Measurements from ENCODE around the gene IL16.

IL16 gene

DNA sequence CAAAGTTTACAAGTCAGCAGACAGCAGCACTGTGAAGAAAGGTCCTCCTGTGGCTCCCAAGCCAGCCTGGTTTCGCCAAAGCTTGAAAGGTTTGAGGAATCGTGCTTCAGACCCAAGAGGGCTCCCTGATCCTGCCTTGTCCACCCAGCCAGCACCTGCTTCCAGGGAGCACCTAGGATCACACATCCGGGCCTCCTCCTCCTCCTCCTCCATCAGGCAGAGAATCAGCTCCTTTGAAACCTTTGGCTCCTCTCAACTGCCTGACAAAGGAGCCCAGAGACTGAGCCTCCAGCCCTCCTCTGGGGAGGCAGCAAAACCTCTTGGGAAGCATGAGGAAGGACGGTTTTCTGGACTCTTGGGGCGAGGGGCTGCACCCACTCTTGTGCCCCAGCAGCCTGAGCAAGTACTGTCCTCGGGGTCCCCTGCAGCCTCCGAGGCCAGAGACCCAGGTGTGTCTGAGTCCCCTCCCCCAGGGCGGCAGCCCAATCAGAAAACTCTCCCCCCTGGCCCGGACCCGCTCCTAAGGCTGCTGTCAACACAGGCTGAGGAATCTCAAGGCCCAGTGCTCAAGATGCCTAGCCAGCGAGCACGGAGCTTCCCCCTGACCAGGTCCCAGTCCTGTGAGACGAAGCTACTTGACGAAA lies 103.1 kb downstream of the IL16 start:
- Histone ChIP-seq H3K36me3 (ENCODE audit: insufficient read depth, low read length) (no peaks in the 10 kb centered on the region), H3K9me3 (replicated peaks; ENCODE audit: low read length) (no peaks in the 10 kb centered on the region), H3K4me3 (ENCODE audit: low read length) (no peak overlapping the region), H3K4me1 (ENCODE audit: control insufficient read depth, insufficient read depth, low read length) (peaks cover 22% of the 10 kb centered on the region), H3K9ac (ENCODE audit: low read depth, low read length) (no peak overlapping the region), H3K4me2 (ENCODE audit: low read length) (no peak overlapping the region), H3K27me3 (ENCODE audit: control insufficient read depth, insufficient read depth, low read length) (peaks cover 17% of the 10 kb centered on the region)

DNA sequence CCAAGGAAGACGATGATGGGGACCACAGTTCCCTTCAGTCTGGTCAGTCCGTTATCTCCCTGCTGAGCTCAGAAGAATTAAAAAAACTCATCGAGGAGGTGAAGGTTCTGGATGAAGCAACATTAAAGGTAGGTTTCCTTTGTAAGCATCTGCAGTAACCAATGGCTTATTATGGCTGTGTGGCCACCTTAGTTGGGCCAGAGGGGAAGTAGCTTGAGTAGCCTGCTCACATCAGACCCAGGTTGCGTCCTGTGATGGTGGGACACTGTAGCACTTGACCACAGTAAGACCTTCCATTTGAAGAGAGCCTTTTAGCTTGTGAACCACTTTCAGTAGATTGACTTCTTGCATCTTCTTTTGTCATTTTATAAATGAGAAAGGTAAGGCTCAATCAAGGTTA lies 104.7 kb downstream of the IL16 start:
- Histone ChIP-seq H3K9ac (ENCODE audit: low read depth, low read length) (no peak overlapping the region), H3K36me3 (ENCODE audit: insufficient read depth, low read length) (no peaks in the 10 kb centered on the region), H3K4me2 (ENCODE audit: low read length) (no peak overlapping the region), H3K9me3 (replicated peaks; ENCODE audit: low read length) (no peaks in the 10 kb centered on the region), H3K4me3 (ENCODE audit: low read length) (no peak overlapping the region), H3K27me3 (ENCODE audit: control insufficient read depth, insufficient read depth, low read length) (peaks cover 6% of the 10 kb centered on the region), H3K4me1 (ENCODE audit: control insufficient read depth, insufficient read depth, low read length) (peaks cover 22% of the 10 kb centered on the region)

DNA sequence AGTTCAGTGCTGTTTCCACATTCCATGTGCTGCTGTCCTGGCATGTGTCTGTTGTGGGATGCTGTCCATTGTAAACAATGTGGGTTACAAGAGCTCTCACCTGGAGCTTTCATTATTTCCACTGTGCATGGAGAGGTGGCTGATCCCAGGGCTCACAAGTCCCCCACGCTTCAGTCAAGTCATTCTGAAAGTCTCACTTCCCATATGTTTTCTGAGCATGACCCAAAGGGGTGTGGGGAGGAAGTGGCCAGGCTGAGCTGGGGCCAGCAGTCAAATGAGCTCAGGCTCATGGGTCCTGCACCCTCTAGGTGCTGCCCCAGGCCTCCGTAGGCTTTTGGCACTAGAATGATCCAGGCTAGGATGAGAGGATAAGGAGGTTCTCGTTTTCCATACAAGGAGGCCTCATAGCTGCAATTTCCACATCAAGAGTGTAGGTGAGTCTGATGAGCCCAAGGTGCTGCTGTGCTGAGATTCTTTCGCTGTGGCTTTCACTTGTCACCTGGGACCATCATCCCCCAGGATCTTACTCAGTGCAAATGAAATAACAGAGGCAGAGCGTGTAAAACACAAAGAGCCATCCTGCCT lies 105.2 kb downstream of the IL16 start:
- peaks cover 6% of the 10 kb centered on the region for H3K27me3 ChIP-seq (ENCODE audit: control insufficient read depth, insufficient read depth, low read length)
- H3K9ac ChIP-seq (ENCODE audit: low read depth, low read length), result no peak overlapping the region
- no peak overlapping the region for H3K4me2 ChIP-seq (ENCODE audit: low read length)
- no peaks in the 10 kb centered on the region for H3K9me3 ChIP-seq (replicated peaks; ENCODE audit: low read length)
- H3K4me3 ChIP-seq (ENCODE audit: low read length), result no peak overlapping the region
- H3K36me3 ChIP-seq (ENCODE audit: insufficient read depth, low read length), result no peaks in the 10 kb centered on the region
- H3K4me1 ChIP-seq (ENCODE audit: control insufficient read depth, insufficient read depth, low read length), result peaks cover 21% of the 10 kb centered on the region

DNA sequence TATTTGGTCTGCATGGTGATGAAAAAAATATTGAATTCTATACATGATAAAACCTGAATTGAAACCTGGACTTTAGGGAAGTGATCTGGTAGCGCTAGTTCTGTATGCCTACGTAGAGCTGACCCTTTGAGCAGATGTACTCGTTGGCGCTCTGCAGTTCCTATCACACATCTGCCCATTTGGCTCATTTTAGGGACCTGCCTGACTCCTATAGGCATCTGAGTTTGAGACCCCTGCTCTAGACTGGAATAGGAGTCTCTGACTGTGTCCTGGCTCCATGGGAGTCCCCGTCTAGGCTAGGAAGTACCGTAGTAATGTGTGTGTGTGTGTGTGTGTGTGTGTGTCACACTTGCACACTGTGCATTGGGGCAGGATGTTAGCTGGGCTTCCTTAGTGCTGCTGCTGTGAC lies 106.0 kb downstream of the IL16 start:
- H3K27me3 ChIP-seq (ENCODE audit: control insufficient read depth, insufficient read depth, low read length), result peaks cover 6% of the 10 kb centered on the region
- H3K4me2 ChIP-seq (ENCODE audit: low read length), result no peak overlapping the region
- H3K4me3 ChIP-seq (ENCODE audit: low read length), result no peak overlapping the region
- no peak overlapping the region for H3K9ac ChIP-seq (ENCODE audit: low read depth, low read length)
- no peaks in the 10 kb centered on the region for H3K36me3 ChIP-seq (ENCODE audit: insufficient read depth, low read length)
- no peaks in the 10 kb centered on the region for H3K9me3 ChIP-seq (replicated peaks; ENCODE audit: low read length)
- H3K4me1 ChIP-seq (ENCODE audit: control insufficient read depth, insufficient read depth, low read length), result peaks cover 13% of the 10 kb centered on the region

DNA sequence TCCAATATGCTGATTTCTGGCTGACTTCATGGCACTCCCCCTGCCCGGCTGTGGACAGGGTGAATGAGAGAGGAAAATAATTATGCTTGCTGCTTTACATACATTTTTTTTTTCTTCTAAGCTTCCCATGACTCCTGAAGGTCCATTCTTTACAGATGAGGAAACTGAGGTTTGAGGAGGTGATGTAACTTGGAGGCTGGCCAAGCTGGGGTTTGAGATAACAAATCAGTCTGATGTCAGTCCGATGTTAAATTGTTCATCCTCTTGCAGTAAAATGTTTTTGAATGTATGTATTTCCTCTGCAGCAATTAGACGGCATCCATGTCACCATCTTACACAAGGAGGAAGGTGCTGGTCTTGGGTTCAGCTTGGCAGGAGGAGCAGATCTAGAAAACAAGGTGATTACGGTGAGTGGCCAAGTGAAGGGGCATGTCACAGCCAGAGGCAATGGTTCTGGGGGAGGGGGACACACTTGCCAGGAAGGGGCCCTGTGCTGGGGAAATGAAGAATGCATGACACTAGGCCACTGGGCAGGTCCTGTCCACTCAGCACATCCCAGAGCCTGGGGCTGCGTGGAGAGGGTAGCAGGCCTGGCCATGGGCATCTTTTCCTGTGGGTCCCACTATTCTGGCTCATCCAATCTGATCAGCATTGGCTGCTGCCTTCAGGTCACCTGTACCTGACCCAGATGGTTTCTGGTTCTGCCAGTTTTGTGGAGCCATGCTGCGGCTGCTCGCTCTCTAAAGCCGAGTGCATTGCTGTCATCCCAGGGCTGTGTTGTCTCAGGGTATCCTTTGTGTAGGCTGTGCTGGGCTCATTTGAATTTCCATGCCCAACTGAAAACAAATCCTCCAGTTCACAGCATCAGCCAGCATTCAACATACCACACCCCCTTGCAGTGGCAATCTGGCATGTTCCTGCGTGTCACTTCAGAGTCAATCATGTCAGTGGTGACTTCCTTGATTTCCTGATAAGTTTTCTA lies 106.9 kb downstream of the IL16 start:
- H3K4me3 ChIP-seq (ENCODE audit: low read length), result no peak overlapping the region
- no peaks in the 10 kb centered on the region for H3K9me3 ChIP-seq (replicated peaks; ENCODE audit: low read length)
- H3K9ac ChIP-seq (ENCODE audit: low read depth, low read length), result no peak overlapping the region
- H3K36me3 ChIP-seq (ENCODE audit: insufficient read depth, low read length), result no peaks in the 10 kb centered on the region
- H3K27me3 ChIP-seq (ENCODE audit: control insufficient read depth, insufficient read depth, low read length), result peaks cover 6% of the 10 kb centered on the region
- H3K4me1 ChIP-seq (ENCODE audit: control insufficient read depth, insufficient read depth, low read length), result peaks cover 19% of the 10 kb centered on the region
- no peak overlapping the region for H3K4me2 ChIP-seq (ENCODE audit: low read length)

DNA sequence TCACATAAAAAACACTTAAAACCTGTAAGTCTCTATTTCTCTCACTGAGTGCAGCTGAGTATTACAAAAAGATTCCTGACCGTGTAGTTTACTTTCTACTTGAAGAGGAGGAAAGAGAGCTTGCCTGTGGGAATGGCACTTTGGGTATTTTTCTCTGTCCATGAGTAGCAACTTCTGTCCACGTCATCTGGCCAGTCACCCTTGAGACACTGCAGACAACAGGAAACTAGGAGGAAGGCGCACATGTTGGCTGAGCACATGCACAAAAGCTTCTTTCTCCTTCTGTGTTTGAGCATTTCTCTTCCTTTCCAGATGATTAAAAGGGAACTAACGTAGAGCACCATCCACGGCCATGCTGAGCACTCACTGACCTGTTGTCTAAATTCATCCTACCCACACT lies 107.5 kb downstream of the IL16 start:
- no peak overlapping the region for H3K4me2 ChIP-seq (ENCODE audit: low read length)
- no peaks in the 10 kb centered on the region for H3K36me3 ChIP-seq (ENCODE audit: insufficient read depth, low read length)
- no peak overlapping the region for H3K9ac ChIP-seq (ENCODE audit: low read depth, low read length)
- no peak overlapping the region for H3K4me3 ChIP-seq (ENCODE audit: low read length)
- H3K9me3 ChIP-seq (replicated peaks; ENCODE audit: low read length), result no peaks in the 10 kb centered on the region
- H3K4me1 ChIP-seq (ENCODE audit: control insufficient read depth, insufficient read depth, low read length), result peaks cover 26% of the 10 kb centered on the region
- H3K27me3 ChIP-seq (ENCODE audit: control insufficient read depth, insufficient read depth, low read length), result no peaks in the 10 kb centered on the region

DNA sequence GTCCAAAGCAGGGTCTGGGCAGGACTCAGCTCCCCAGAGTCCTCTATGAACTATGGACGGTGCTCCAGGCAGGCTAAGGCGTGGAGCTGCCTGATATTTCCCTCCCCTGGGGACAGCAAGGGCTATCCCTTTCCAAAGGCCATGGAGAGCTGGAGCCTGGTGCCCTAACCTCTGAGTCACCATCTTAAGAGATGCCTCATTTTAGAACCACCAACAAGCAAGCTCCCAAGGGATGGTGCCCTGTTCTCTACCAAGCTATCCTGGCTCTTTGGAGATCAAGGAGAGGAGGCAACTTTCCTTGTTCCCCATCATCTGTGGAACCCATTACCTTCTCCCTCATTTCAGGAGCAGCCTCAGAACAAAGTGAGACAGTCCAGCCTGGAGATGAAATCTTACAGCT lies 111.6 kb downstream of the IL16 start:
- Histone ChIP-seq H3K9ac (ENCODE audit: low read depth, low read length) (no peak overlapping the region), H3K9me3 (replicated peaks; ENCODE audit: low read length) (no peaks in the 10 kb centered on the region), H3K4me2 (ENCODE audit: low read length) (no peak overlapping the region), H3K36me3 (ENCODE audit: insufficient read depth, low read length) (no peaks in the 10 kb centered on the region), H3K4me1 (ENCODE audit: control insufficient read depth, insufficient read depth, low read length) (peaks cover 50% of the 10 kb centered on the region), H3K4me3 (ENCODE audit: low read length) (no peak overlapping the region), H3K27me3 (ENCODE audit: control insufficient read depth, insufficient read depth, low read length) (no peaks in the 10 kb centered on the region)

DNA sequence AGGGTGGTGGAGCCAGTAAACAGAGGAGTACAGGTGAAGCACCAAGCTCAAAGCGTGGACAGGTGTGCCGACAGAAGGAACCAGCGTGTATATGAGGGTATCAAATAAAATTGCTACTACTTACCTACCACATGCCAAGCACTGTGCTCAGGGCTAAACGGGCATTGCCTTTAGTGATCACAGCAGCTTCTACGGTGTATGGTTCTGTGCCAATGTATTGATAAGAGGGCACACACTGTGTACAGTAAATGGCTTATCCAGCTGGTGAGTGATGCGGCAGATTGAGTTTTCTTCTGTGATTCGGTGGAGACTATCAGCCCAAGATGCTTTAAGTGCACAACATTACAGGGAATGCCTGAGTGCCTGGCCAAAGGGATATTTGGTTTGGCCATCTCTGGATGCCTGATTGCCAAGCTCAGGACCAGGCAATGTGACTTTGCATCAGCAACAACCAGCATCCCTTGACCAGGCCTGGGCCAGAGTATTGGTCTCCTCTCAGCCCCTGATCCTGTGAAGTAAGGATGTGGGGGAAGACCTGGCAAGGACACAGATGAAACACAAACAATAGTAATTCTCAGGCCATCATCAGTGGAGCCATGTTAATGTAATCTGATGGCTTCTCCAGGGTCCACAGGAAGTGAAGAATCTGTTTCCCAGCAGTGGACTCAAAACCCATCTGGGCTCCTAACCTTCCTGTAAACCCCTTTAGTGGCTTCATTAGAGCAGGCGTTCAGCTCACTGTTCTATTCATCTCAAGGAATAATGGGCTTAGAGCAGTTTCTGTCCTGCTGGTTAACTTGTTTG lies 113.2 kb downstream of the IL16 start:
- H3K4me2 ChIP-seq (ENCODE audit: low read length), result no peak overlapping the region
- H3K27me3 ChIP-seq (ENCODE audit: control insufficient read depth, insufficient read depth, low read length), result no peaks in the 10 kb centered on the region
- no peaks in the 10 kb centered on the region for H3K9me3 ChIP-seq (replicated peaks; ENCODE audit: low read length)
- H3K4me3 ChIP-seq (ENCODE audit: low read length), result no peak overlapping the region
- H3K4me1 ChIP-seq (ENCODE audit: control insufficient read depth, insufficient read depth, low read length), result peaks cover 43% of the 10 kb centered on the region
- no peaks in the 10 kb centered on the region for H3K36me3 ChIP-seq (ENCODE audit: insufficient read depth, low read length)
- no peak overlapping the region for H3K9ac ChIP-seq (ENCODE audit: low read depth, low read length)

DNA sequence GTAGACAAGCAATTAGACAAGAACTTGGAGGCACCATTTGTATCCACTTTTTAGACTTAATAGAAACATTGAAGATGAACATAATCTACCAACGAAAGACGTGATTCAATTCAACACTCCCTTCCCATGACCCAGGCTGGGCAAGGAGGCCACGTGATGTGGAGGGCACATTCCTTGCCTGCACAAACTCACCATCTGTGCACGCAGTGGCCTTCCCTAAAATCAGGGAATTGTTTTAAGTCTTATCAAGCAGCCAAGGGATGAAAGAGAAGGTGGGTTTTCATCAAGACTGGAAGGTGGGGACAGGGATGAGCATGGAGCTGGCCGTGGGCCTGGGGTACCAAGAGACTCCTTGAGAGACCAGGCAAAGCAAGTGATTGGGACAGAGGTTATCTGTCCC lies 113.8 kb downstream of the IL16 start:
- Histone ChIP-seq H3K4me2 (ENCODE audit: low read length) (no peak overlapping the region), H3K36me3 (ENCODE audit: insufficient read depth, low read length) (no peaks in the 10 kb centered on the region), H3K27me3 (ENCODE audit: control insufficient read depth, insufficient read depth, low read length) (no peaks in the 10 kb centered on the region), H3K9ac (ENCODE audit: low read depth, low read length) (no peak overlapping the region), H3K4me1 (ENCODE audit: control insufficient read depth, insufficient read depth, low read length) (peaks cover 43% of the 10 kb centered on the region), H3K9me3 (replicated peaks; ENCODE audit: low read length) (no peaks in the 10 kb centered on the region), H3K4me3 (ENCODE audit: low read length) (no peak overlapping the region)

DNA sequence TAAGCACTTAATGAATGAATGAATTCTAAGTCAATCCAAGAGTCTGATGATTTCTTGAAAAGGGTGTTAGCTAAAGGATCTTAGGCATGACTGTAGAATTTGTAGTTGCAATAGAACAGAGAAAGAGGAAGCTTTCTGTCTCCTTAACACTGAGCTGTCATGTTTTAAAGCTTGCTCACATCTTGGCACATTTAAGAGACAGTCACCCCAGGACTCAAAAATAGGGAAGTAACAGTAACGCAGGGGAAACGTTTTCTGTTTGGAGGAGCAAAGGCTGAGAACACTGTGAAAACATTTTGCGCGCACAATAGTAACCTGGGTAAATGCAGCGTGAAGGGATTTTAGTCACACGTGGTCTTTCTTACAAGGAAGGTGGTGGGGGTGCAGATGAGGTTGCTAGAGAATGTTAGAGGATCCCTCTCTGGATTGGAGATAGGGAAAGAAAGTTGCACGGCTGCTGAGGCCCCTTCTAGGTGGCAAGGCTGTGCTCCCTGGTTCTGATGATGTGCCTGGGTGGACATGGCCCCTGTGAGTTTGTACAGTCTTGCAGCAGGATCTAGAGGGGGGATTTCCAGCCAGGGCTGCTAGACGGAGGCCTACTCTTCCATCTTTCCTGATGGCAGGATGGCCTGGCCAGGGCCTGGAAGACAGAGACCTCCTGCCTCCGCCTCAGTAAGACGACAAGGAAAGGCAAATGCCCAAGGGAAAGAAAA lies 115.2 kb downstream of the IL16 start:
- Histone ChIP-seq H3K9ac (ENCODE audit: low read depth, low read length) (peak overlapping the region; percentile 36), H3K9me3 (replicated peaks; ENCODE audit: low read length) (no peaks in the 10 kb centered on the region), H3K4me1 (ENCODE audit: control insufficient read depth, insufficient read depth, low read length) (peaks cover 43% of the 10 kb centered on the region), H3K36me3 (ENCODE audit: insufficient read depth, low read length) (peaks cover 5% of the 10 kb centered on the region), H3K4me3 (ENCODE audit: low read length) (no peak overlapping the region), H3K27me3 (ENCODE audit: control insufficient read depth, insufficient read depth, low read length) (no peaks in the 10 kb centered on the region), H3K4me2 (ENCODE audit: low read length) (no peak overlapping the region)
